Heart left ventricle (tissue), 16 donors: ENCODE measurements around the gene FOXP1. TPM values are rescaled to one million over a fixed set of nuclear protein-coding genes. Genes with fewer than 3 reads are reported as not detected.

ENCODE experiments used
- ATAC-seq, 4 donors: fragments of 200-7000 bp; cut with Tn5 transposase; one replicate each; pipeline ENCODE4 v1.9.1; 2020 to 2022; ENCODE audit warnings: moderate library complexity in 4 of 4, mild to moderate bottlenecking in 3 of 4, moderate number of reproducible peaks in 1 of 4
- DNase-seq, 5 donors: peaks; one replicate each; pipeline ENCODE4 v3.0.0-alpha.2; 2020
- H3K27ac ChIP-seq, 12 donors: fragments of 200-600 bp; sonication (generic) in 4 of 12; one replicate each; pipeline versions ENCODE4 v1.5.0 to v1.8.0; 2016 to 2022; ENCODE audit warnings: mild to moderate bottlenecking in 2 of 12
- H3K27me3 ChIP-seq, 9 donors: fragments of 200-600 bp; sonication (generic) in 2 of 9; one replicate each; pipeline versions ENCODE4 v1.5.1 to v1.8.0; 2016 to 2022; ENCODE audit warnings: mild to moderate bottlenecking in 3 of 9
- H3K36me3 ChIP-seq, 9 donors: fragments of 200-600 bp; sonication (generic) in 2 of 9; one replicate each; pipeline versions ENCODE4 v1.5.0 to v1.8.0; 2018 to 2022; ENCODE audit warnings: mild to moderate bottlenecking in 2 of 9
- H3K4me1 ChIP-seq, 12 donors: fragments of 200-600 bp; sonication (generic) in 4 of 12; one replicate each; pipeline versions ENCODE4 v1.5.0 to v1.8.0; 2016 to 2022; ENCODE audit warnings: mild to moderate bottlenecking in 3 of 12
- H3K4me3 ChIP-seq, 12 donors: fragments of 200-600 bp; sonication (generic) in 4 of 12; one replicate each; pipeline versions ENCODE4 v1.5.0 to v1.8.0; 2017 to 2022; ENCODE audit warnings: mild to moderate bottlenecking in 9 of 12, moderate library complexity in 4 of 12
- H3K9me3 ChIP-seq, 12 donors: fragments of 200-600 bp; sonication (generic) in 4 of 12; one replicate each; pipeline versions ENCODE4 v1.5.0 to v1.8.0; 2016 to 2022; ENCODE audit warnings: mild to moderate bottlenecking in 1 of 12
- POLR2A ChIP-seq, 2 donors: fragments of 450-650 bp; IDR thresholded peaks; one replicate each; pipeline ENCODE4 v1.6.1; 2017; ENCODE audit warnings: antibody characterized with exemption in 2 of 2, mild to moderate bottlenecking in 2 of 2, moderate library complexity in 2 of 2
- WGBS, 4 donors: extraction: QIAGEN DNeasy Blood & Tissue Kit in 2 of 4; methylation state at CpG; one replicate each; pipeline versions ENCODE4 v1.1.5 to v1.1.7; 2013 to 2018; 5-methylcytosine and 5-hydroxymethylcytosine counted together
- intact Hi-C, 10 donors: fragments of 100-400 bp; cut with DNase I; formaldehyde crosslinking; loops; one replicate each; pipeline versions ENCODE4 v1.11.1 to v1.14.2; 2022
- polyA plus RNA-seq, 2 donors: library from polyadenylated mRNA; stranded (reverse); fragments of 200-250 nt; gene quantifications; one replicate each; pipeline ENCODE4 v1.2.3, GENCODE V29; 2013
- total RNA-seq, 9 donors: library from RNA; depleted of rRNA in 2 of 9; stranded (reverse); fragments of >200 nt in 2 of 9; fragmentation: NEBNext Ultra II Directional in 3 of 9; extraction: Animal tissue kit (Norgen Biotek cat#: 25700) in 3 of 9; gene quantifications; one replicate each; pipeline versions ENCODE4 v1.1.0 to v1.2.4, GENCODE V29; 2016 to 2023
- TF ChIP-seq, protein P1 (sequence below), 12 donors: fragments of 200-600 bp; sonication (generic) in 4 of 12; IDR thresholded peaks; one replicate each; pipeline versions ENCODE4 v1.5.0 to v1.8.0; 2018 to 2022; ENCODE audit warnings: antibody characterized with exemption in 12 of 12, mild to moderate bottlenecking in 5 of 12
- donor health status: ischemic (EF 13 %, LVEDD 7.1; RV severe dilation, severe dysfunction).
- donor health status: healthy with polysubstance abuse.
- donor health status: DM: no; HTN: yes; CAD: no.
- donor health status: DM: no; HTN: no; CAD: no.
- donor health status: ischemic (EF 25% LVEDD 6.9; RV normal size, moderate dysfunction).
- donor health status: ischemic (EF 25% LVEDD 5.7; RV mildly dilated, moderate dysfunction).
- donor health status: healthy.
- donor health status: DM: yes; HTN: yes; CAD: no.
- donor health status: ischemic (EF 35%, LVEDD 5.7; RV mildly dilated, moderate dysfunction).
- donor health status: nonischemic (EF 11% LVEDD 7.7; RV severe dilation, severe dysfunction).
- donor health status: DM: yes; HTN: yes; CAD: no.
- donor health status: PGD.
- donor health status: ischemic (EF 29% LVEDD 5.4; RV normal size, mild dysfunction).
- donor health status: nonischemic (EF 23%, LVEDD 6.1; RV moderate dilation, normal function).

Gene FOXP1
- total and polyA plus RNA-seq, 11 donors, result 14.9 to 67.8 (median 41.1) TPM

DNA sequence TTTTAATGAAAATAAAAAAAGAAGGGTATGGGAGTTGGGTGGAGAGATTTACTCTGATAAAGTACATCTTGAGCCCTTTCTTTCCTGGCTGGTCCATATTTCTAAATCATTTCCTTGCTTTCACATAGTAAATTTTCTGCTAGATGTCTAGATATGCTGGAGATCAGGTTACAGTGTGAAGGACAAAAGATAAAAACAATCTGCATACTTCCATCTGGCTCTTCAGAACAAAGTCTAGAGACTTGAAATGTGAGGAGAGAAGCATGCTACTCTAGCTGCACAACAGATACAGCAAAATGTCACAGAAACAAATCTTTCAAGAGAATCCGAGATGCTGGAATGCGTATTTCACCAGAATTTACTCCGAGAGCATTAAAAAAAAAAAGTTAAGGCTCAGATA lies 42.2 kb downstream of the FOXP1 start:
- Histone ChIP-seq H3K36me3 (no peaks in the 10 kb centered on the region), H3K4me1 (peaks cover 0 to 45% (median 28%) of the 10 kb centered on the region in 12 donors), H3K4me3 (no peak overlapping the region), H3K27ac (no peak overlapping the region), H3K9me3 (no peaks in the 10 kb centered on the region), H3K27me3 (no peaks in the 10 kb centered on the region)
- 78 to 91% (median 88%) methylated on average over 3 of the region's 3 CpGs for WGBS, 4 donors
- no peak for TF ChIP-seq POLR2A (IDR thresholded peaks at IDR 0.05)
- TF ChIP-seq, protein P1, sequence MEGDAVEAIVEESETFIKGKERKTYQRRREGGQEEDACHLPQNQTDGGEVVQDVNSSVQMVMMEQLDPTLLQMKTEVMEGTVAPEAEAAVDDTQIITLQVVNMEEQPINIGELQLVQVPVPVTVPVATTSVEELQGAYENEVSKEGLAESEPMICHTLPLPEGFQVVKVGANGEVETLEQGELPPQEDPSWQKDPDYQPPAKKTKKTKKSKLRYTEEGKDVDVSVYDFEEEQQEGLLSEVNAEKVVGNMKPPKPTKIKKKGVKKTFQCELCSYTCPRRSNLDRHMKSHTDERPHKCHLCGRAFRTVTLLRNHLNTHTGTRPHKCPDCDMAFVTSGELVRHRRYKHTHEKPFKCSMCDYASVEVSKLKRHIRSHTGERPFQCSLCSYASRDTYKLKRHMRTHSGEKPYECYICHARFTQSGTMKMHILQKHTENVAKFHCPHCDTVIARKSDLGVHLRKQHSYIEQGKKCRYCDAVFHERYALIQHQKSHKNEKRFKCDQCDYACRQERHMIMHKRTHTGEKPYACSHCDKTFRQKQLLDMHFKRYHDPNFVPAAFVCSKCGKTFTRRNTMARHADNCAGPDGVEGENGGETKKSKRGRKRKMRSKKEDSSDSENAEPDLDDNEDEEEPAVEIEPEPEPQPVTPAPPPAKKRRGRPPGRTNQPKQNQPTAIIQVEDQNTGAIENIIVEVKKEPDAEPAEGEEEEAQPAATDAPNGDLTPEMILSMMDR (IDR thresholded peaks at IDR 0.05), result no peak
- ATAC-seq (no peak), DNase-seq (no peak)
- intact Hi-C loops, result loop anchor here in 2 of 10 donors (5.0 kb wide), 1 partner anchor 41 kb away; the partner anchor contains the start of gene FOXP1 (in 2 of the 2)

DNA sequence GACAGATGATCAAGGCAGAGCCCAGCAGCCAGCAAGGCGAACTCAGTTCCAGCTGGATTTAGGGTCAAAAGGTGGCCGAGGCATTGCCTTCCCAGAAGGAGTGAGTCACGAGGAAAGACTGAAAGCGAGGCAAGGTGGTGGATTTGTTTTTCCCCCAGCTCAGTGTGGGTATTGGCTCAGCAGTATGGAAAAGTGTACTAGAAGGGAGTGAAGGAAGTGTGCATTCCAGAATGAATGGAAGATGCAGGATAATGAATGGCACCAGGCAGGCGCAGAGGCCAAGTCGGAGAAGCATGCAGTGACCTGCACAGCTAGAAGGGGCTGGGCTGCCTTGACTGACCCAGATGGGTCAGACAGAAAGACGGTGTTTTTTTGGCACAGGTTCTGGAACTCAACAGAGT lies 46.3 kb downstream of the FOXP1 start:
- DNase-seq, result no peak
- H3K4me3 ChIP-seq, result no peak overlapping the region
- TF ChIP-seq POLR2A (IDR thresholded peaks at IDR 0.05), result no peak
- TF ChIP-seq, protein P1 (IDR thresholded peaks at IDR 0.05), result no peak
- no peaks in the 10 kb centered on the region for H3K9me3 ChIP-seq
- intact Hi-C loops, result no loop called here
- 80 to 90% (median 88%) methylated on average over 7 of the region's 7 CpGs for WGBS, 4 donors
- peak in 3 of 4 donors; percentile 43 to 69 (median 49) for ATAC-seq
- H3K4me1 ChIP-seq, result peaks cover 0 to 49% (median 20%) of the 10 kb centered on the region in 12 donors
- H3K27ac ChIP-seq, result peak overlapping the region in 1 of 12 donors; percentile 20
- H3K36me3 ChIP-seq, result no peaks in the 10 kb centered on the region
- no peaks in the 10 kb centered on the region for H3K27me3 ChIP-seq

DNA sequence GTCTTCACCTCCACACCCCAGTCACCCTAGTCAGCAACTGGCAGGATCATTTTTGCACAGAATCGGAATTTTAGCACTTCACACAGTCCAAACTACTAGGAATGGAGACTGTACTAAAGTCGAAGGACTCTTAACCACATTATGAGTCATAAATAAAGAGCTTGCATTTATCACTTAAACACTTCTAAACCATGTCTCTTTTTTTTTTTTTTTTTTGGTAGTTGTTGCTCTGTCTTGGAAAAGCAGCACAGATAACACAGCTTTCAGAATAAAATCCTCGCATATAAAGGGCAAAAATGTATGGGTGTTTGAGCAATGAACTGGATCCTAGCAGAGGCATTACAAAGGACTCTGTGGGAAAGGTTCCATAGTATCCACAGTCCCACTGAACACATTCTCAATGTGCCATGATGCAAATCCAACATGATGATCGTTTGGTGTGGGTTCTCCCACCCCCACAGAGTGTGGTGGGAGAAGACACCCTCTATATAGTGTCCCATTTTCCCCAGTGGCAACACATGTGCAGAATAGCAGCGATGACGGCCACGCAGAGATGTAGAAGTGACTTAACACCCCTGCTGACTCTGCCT lies 47.1 kb downstream of the FOXP1 start:
- intact Hi-C loops, result no loop called here
- H3K4me1 ChIP-seq, result peaks cover 0 to 49% (median 13%) of the 10 kb centered on the region in 12 donors
- TF ChIP-seq, protein P1 (IDR thresholded peaks at IDR 0.05), result no peak
- TF ChIP-seq POLR2A (IDR thresholded peaks at IDR 0.05), result no peak
- DNase-seq (no peak), ATAC-seq (no peak)
- H3K27me3 ChIP-seq, result no peaks in the 10 kb centered on the region
- H3K4me3 ChIP-seq, result no peak overlapping the region
- peak overlapping the region in 1 of 12 donors; percentile 20 for H3K27ac ChIP-seq
- WGBS, 4 donors, result 89 to 92% (median 91%) methylated on average over 7 of the region's 7 CpGs
- no peaks in the 10 kb centered on the region for H3K36me3 ChIP-seq
- H3K9me3 ChIP-seq, result no peaks in the 10 kb centered on the region

DNA sequence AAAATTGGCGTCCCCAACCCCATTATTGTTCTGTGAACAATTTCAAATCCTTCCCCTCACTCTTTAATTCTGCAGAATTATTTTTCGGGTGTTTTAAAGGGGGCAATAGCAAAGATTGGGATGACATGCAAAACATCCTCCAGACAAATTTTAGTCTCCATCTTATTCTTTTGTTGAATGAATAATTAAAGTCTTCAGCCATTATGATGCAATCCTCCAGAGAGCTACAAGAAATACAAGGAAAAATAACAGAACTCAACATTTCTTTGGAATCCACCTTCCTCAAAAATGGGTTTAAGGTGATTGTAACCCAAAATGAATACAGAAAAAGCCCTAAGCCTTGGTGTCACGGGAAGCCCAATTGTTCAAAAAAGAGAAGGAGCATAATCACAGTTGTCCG lies 49.9 kb downstream of the FOXP1 start:
- 95 to 100% (median 98%) methylated on average over 4 of the region's 4 CpGs for WGBS, 4 donors
- Histone ChIP-seq H3K27me3 (no peaks in the 10 kb centered on the region), H3K4me1 (peaks cover 0 to 51% (median 16%) of the 10 kb centered on the region in 12 donors), H3K4me3 (no peak overlapping the region), H3K9me3 (no peaks in the 10 kb centered on the region), H3K36me3 (no peaks in the 10 kb centered on the region), H3K27ac (peak overlapping the region in 1 of 12 donors; percentile 37)
- TF ChIP-seq POLR2A (IDR thresholded peaks at IDR 0.05), result no peak
- TF ChIP-seq, protein P1 (IDR thresholded peaks at IDR 0.05), result no peak
- ATAC-seq (no peak), DNase-seq (no peak)
- intact Hi-C loops, result no loop called here
